ENCODE results near the gene NME3.
"Not testable (repeated sequence)": the region's sequence is repeated elsewhere in the genome, so short reads cannot be mapped to it uniquely, and the experiment has no call there.

NME3 gene

DNA sequence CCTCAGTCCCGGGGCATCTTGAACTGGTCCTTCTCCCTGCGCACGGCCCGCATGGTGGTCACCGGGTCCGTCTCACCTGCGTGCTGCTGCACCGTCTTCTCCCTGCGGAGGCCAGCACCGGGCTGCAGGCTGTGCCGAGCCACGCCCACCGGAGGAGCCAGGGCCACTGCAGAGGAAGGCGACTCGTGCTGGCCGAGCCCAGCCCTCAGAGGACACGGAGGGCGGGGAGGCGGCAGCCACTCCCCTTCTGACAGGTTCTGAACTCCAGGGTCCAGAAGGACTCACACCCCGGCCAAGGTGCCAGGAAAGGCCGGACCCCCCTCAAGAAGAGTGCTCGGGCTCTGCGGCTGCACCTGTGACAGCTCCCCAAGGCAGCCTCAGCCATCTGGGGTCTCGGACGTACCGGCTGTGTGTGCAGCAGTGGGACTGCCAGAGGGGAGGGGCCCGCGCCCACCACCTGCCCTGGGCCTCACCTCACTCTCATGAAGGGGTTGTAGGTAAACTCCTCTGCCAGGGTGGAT is 38.0 kb upstream of the NME3 start:
- TF ChIP-seq, protein P1, sequence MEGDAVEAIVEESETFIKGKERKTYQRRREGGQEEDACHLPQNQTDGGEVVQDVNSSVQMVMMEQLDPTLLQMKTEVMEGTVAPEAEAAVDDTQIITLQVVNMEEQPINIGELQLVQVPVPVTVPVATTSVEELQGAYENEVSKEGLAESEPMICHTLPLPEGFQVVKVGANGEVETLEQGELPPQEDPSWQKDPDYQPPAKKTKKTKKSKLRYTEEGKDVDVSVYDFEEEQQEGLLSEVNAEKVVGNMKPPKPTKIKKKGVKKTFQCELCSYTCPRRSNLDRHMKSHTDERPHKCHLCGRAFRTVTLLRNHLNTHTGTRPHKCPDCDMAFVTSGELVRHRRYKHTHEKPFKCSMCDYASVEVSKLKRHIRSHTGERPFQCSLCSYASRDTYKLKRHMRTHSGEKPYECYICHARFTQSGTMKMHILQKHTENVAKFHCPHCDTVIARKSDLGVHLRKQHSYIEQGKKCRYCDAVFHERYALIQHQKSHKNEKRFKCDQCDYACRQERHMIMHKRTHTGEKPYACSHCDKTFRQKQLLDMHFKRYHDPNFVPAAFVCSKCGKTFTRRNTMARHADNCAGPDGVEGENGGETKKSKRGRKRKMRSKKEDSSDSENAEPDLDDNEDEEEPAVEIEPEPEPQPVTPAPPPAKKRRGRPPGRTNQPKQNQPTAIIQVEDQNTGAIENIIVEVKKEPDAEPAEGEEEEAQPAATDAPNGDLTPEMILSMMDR (conservative IDR thresholded peaks at IDR 0.05), result no peak
- TF ChIP-seq ZFX (IDR thresholded peaks at IDR 0.05), result no peak
- H3K27ac ChIP-seq, result no peak overlapping the region

DNA sequence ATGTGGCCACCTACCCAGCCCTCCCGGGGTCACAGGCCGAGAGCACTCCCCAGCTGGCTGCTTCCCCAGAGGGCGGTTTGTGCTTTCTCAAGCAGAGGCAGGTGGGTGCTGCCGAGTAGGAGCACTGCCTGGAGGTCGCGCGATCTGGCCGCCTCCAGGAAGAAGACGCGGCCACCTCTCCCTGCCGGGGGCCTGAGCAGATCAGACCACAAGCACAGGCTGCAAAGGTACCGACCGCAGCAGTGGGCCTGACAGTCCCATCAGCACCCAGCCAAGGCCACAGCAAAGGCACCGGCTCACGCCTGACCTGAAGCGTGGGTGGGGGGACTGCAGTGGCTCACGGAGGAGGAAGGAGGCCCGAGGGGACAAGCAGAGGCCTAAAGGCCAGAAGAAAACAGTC is 37.3 kb upstream of the NME3 start:
- no peak for TF ChIP-seq ZFX (IDR thresholded peaks at IDR 0.05)
- TF ChIP-seq, protein P1 (conservative IDR thresholded peaks at IDR 0.05), result no peak
- H3K27ac ChIP-seq, result no peak overlapping the region

DNA sequence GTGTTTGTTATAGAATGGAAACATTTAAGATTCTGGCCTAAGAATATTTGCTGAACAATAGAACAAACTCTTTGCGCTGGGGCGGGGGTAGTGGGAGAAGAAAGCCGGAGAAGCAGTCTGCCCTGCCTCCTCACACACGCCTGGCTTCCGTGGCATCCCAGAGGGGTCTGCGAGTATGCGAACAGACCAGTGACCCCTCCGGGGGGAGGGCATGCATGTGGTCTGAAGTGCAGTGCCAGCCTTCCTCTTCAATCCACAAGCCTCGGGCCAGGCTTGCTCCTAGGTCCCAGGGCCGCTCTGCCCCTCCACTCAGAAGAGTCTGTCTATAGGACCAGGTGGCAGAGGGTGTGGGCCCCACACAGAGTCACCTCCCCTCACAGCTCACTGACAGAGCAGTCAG is 36.3 kb upstream of the NME3 start:
- TF ChIP-seq, protein P1 (conservative IDR thresholded peaks at IDR 0.05), result no peak
- no peak for TF ChIP-seq ZFX (IDR thresholded peaks at IDR 0.05)
- no peak overlapping the region for H3K27ac ChIP-seq

DNA sequence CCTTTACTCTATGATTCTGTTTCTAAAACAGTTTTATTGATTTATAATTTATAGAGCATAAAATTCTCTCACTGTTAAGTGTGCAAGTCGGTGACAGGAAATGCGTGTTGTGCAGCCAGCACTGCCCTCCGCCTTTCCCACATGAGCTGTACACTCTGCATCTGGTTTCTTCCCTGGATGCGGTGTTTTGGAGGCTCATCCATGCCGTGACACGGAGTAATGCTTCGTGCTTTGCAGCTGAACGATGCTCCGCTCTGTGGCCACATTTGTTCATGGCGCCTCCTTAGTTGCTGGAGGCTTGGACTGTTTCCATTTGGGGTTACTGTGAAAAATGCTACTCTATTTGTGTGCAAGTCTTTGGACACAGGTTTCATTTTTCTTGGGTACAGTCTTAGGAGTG is 29.4 kb upstream of the NME3 start:
- no peak for TF ChIP-seq ZFX (IDR thresholded peaks at IDR 0.05)
- TF ChIP-seq, protein P1 (conservative IDR thresholded peaks at IDR 0.05), result no peak

DNA sequence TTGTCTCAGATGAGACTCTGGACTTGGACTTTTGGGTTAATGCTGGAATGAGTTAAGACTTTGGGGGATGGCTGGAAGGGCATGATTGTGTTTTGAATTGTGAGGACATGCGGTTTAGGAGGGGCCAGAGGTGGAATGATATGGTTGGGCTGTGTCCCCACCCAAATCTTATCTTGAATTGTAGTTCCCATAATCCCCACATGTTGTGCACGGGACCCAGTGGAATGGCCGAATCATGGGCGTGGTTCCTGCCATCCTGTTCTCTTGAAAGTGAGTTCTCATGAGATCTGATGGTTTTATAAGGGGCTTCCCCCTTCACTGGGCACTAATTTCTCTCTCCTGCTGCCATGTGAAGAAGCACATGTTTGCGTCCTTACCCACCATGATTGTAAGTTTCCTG is 27.9 kb upstream of the NME3 start:
- not testable (repeated sequence) for H3K27ac ChIP-seq

More for the DNA sequence above, 29.4 kb upstream of the NME3 start:
- H3K27ac ChIP-seq, result no peak overlapping the region

DNA sequence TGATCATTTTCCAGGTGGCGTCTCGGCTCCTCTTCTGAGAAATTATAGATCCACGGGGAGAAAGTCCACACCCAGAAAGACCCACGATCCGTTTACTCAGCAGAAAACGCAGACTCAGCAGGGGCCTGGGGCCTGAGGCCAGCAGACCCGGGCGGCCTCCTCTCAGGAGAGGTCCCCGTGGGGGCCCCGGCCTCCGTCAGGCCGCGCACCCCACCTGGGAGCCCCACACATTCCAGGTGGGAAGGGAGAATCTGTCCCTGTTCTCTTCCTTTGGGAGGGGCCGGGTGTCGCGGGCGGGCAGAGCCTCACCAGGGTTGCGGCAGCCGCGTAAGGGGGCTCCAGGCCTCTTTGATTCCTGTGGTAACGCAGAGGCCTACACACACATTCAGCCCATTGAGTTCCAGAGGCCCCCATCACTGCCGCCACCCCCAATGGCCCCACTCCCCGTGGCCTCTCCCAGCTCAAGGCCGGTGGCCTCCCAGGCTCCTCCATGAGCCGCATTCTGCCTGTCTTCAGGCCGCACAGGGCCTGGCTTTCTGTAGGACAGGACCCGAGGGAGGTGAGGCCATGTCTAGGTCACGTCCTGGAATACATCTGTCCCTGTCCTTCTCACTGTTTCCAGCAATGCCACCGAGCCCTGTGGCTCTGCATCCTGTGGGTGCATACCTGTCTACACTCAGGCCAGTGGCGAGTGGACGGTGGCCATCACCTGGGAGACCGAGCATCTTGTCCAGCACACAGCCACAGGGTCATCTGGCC is 23.7 kb upstream of the NME3 start:
- TF ChIP-seq ZFX (IDR thresholded peaks at IDR 0.05), result no peak
- TF ChIP-seq, protein P1 (conservative IDR thresholded peaks at IDR 0.05), result no peak
- H3K27ac ChIP-seq, result no peak overlapping the region

DNA sequence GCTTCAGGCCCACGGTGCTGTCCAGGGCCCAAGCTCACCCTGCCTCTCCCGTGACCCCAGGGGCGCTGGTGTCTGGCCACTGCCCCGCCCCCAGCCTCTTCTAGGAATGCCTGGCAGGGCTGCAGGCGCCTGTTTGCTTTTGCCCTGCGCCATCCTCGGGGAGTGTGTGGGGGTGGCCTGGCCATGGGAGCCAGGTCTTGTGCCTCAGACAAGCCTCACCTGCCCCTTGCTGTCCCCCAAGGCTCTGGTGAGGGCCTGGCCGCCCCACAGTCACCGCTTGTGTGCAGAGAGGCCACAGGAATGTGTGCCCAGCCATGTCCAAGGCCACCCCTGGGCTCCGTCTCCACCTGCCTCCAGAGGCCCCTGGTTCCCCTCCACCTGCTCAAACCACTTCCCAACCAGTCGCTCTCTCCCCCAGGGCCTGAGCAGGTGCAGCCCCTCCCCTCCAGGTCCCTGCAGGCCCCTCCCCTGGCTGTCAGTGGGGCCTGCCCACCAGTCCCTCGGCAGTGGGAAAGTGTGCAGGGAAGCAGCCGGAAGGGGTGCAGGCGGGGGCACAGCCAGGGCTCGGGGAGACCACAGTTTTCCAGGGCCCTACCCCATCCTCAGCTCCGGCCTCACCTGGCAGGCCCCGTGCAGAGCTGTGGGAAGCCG is 23.0 kb upstream of the NME3 start:
- TF ChIP-seq ZFX (IDR thresholded peaks at IDR 0.05), result no peak
- TF ChIP-seq, protein P1 (conservative IDR thresholded peaks at IDR 0.05), result no peak
- H3K27ac ChIP-seq, result no peak overlapping the region
